Hepatocyte (in vitro differentiated cells): ENCODE data around the gene ITPK1.

Experiments used
- EZH2 ChIP-seq: fragments of 200-600 bp; sonication (generic); IDR thresholded peaks from 2 replicates; pipeline ENCODE4 v1.6.1; 2016; ENCODE audit warnings: antibody characterized with exemption, mild to moderate bottlenecking, borderline replicate concordance
- EZH2phosphoT487 ChIP-seq: fragments of 200-600 bp; sonication (generic); IDR thresholded peaks from one replicate; pipeline ENCODE4 v1.6.1; 2018; ENCODE audit warnings: antibody characterized with exemption, mild to moderate bottlenecking, low read depth, moderate library complexity; ENCODE audit not compliant: unreplicated experiment, severe bottlenecking
- TF ChIP-seq, protein P1 (sequence below): fragments of 200-600 bp; sonication (generic); IDR thresholded peaks from 2 replicates; pipeline ENCODE4 v1.5.1; 2016; ENCODE audit warnings: antibody characterized with exemption, mild to moderate bottlenecking; ENCODE audit not compliant: poor library complexity

DNA sequence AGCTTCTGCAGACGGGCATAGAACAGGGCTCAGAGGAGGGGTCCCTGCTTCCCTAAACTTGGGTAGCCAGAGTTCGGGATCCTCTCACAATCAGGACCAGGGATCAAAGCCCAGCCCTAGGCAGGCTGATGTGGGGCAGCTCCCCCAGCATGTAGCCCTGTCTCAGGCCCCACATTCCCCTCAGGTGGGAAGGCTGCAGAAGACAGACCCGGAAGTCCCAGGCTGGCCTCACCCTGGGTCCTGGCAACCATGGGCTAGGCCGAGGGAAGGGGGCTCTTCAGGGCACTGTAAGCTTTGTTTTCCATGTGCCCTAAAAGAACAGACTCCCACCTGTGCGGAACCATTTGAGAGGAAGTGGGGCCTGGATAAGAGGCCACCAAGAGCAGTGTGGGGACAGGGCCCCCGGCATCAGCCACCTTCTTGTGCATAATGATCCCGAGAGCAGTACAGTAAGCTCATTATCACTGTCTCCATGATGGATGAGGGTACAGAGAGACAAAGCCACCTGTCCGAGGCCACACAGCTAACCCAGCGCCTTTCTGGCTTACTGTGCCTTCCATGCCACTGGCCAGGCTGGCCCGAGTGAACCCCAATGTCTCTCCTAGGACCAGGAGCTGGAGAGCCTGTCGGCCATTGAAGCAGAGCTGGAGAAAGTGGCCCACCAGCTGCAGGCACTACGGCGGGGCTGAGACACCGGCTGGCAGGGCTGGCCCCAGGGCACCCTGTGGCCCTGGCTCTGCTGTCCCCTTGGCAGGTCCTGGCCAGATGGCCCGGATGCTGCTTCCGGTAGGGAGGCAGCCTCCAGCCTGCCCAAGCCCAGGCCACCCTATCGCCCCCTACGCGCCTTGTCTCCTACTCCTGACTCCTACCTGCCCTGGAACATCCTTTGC, 181.3 kb downstream of the ITPK1 start:
- TF ChIP-seq, protein P1, sequence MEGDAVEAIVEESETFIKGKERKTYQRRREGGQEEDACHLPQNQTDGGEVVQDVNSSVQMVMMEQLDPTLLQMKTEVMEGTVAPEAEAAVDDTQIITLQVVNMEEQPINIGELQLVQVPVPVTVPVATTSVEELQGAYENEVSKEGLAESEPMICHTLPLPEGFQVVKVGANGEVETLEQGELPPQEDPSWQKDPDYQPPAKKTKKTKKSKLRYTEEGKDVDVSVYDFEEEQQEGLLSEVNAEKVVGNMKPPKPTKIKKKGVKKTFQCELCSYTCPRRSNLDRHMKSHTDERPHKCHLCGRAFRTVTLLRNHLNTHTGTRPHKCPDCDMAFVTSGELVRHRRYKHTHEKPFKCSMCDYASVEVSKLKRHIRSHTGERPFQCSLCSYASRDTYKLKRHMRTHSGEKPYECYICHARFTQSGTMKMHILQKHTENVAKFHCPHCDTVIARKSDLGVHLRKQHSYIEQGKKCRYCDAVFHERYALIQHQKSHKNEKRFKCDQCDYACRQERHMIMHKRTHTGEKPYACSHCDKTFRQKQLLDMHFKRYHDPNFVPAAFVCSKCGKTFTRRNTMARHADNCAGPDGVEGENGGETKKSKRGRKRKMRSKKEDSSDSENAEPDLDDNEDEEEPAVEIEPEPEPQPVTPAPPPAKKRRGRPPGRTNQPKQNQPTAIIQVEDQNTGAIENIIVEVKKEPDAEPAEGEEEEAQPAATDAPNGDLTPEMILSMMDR, result no peak
- TF ChIP-seq EZH2 (no peak), EZH2phosphoT487 (no peak)
